ENCODE results near the gene FAM200C. TPM values are rescaled to one million over a fixed set of nuclear protein-coding genes. Genes with fewer than 3 reads are reported as not detected.
"Not testable (repeated sequence)": the region's sequence is repeated elsewhere in the genome, so short reads cannot be mapped to it uniquely, and the experiment has no call there.

FAM200C gene
- total RNA-seq, 1 experiment from 2014 or later: 5.4 TPM

DNA sequence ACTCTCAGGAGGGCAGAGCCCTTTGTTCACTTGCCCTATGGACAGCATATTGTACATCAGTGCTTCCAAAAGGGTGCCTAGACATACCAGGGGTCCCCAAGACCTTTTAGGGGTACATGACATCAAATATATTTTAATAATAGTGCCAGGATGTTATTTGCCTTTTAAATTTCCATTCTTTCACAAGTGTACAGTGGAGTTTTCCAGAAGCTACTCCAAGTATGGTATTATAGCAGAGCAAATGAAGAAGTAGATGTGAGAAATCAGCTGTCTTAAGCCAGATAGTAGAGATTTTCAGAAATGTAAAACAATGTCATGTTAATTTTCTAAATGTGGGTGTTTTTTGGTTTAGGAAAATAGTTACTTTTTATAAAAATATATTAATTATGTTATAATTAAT lies 37.4 kb upstream of the FAM200C start:
- H3K36me3 Mint-ChIP-seq: no peaks in the 10 kb centered on the region
- peaks cover 7% of the 10 kb centered on the region; the same call in 1 of the 2 replicates for H3K4me1 Mint-ChIP-seq
- ATAC-seq (no peak), DNase-seq (ENCODE audit: low spot score) (no peak)
- no peaks in the 10 kb centered on the region for H3K9me3 Mint-ChIP-seq
- CTCF ChIA-PET: interaction anchor here (2.4 to 2.6 kb wide), 2 partner anchors 8 to 351 kb away, joined by 14 to 16 read pairs; no protein-coding TSS in a partner anchor
- no peak overlapping the region for H3K4me3 Mint-ChIP-seq
- H3K27ac Mint-ChIP-seq: no peak overlapping the region
- no peak for TF ChIP-seq ZNF396 (CRISPR knock-in tag; IDR thresholded peaks at IDR 0.05; ENCODE audit: borderline replicate concordance)
- POLR2A ChIA-PET: no interaction called here
- no peaks in the 10 kb centered on the region for H3K27me3 Mint-ChIP-seq (ENCODE audit: low read depth)

DNA sequence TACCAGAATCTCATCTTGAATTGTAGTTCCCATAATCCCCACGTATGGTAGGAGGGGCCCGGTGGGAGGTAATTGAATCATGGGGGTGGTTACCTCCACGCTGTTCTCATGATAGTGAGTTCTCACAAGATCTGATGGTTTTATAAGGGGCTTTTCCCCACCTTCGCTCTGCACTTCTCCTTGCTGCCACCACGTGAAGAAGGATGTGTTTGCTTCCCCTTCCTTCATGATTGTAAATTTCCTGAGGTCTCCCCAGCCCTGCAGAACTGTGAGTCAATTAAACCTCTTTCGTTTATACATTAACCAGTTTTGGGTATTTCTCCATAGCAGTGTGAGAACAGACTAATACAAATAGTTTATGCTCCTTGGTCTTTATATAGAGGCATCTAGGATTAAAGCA lies 36.8 kb upstream of the FAM200C start:
- POLR2A ChIA-PET; CTCF ChIA-PET; H3K9me3 Mint-ChIP-seq; H3K36me3 Mint-ChIP-seq; H3K27me3 Mint-ChIP-seq (ENCODE audit: low read depth); H3K4me3 Mint-ChIP-seq; ATAC-seq; H3K4me1 Mint-ChIP-seq; DNase-seq (ENCODE audit: low spot score); H3K27ac Mint-ChIP-seq: not testable (repeated sequence)

- Mint-ChIP-seq H3K27ac (no peak overlapping the region), H3K4me1 (peaks cover 7% of the 10 kb centered on the region; the same call in 1 of the 2 replicates), H3K4me3 (no peak overlapping the region), H3K9me3 (no peaks in the 10 kb centered on the region), H3K36me3 (no peaks in the 10 kb centered on the region), H3K27me3 (ENCODE audit: low read depth) (no peaks in the 10 kb centered on the region)
- DNase-seq (ENCODE audit: low spot score): no peak
- ChIA-PET CTCF (no interaction called here), POLR2A (interaction anchor here (0.5 kb wide), 1 partner anchor 56 kb away, joined by 7 read pairs; no protein-coding TSS in a partner anchor)
- TF ChIP-seq IRF2 (CRISPR knock-in tag; IDR thresholded peaks at IDR 0.05; ENCODE audit: borderline replicate concordance, low read depth) (no peak), CBFB (CRISPR knock-in tag; IDR thresholded peaks at IDR 0.05; ENCODE audit: low read depth) (no peak), ETV6 (CRISPR knock-in tag; IDR thresholded peaks at IDR 0.05) (no peak), FOXJ3 (CRISPR knock-in tag; IDR thresholded peaks at IDR 0.05; ENCODE audit: borderline replicate concordance) (no peak), NR1H2 (CRISPR knock-in tag; IDR thresholded peaks at IDR 0.05) (no peak), ATF1 (CRISPR knock-in tag; IDR thresholded peaks at IDR 0.05) (no peak), GABPB1 (CRISPR knock-in tag; IDR thresholded peaks at IDR 0.05) (no peak), CDX4 (CRISPR knock-in tag; IDR thresholded peaks at IDR 0.05; ENCODE audit: borderline replicate concordance) (no peak), TEAD1 (CRISPR knock-in tag; IDR thresholded peaks at IDR 0.05) (no peak), E2F4 (CRISPR knock-in tag; IDR thresholded peaks at IDR 0.05; ENCODE audit: borderline replicate concordance, low read depth) (no peak), KAT7 (CRISPR knock-in tag; IDR thresholded peaks at IDR 0.05; ENCODE audit: borderline replicate concordance) (no peak), AR (CRISPR knock-in tag; IDR thresholded peaks at IDR 0.05) (no peak)
- TF ChIP-seq, protein P1, sequence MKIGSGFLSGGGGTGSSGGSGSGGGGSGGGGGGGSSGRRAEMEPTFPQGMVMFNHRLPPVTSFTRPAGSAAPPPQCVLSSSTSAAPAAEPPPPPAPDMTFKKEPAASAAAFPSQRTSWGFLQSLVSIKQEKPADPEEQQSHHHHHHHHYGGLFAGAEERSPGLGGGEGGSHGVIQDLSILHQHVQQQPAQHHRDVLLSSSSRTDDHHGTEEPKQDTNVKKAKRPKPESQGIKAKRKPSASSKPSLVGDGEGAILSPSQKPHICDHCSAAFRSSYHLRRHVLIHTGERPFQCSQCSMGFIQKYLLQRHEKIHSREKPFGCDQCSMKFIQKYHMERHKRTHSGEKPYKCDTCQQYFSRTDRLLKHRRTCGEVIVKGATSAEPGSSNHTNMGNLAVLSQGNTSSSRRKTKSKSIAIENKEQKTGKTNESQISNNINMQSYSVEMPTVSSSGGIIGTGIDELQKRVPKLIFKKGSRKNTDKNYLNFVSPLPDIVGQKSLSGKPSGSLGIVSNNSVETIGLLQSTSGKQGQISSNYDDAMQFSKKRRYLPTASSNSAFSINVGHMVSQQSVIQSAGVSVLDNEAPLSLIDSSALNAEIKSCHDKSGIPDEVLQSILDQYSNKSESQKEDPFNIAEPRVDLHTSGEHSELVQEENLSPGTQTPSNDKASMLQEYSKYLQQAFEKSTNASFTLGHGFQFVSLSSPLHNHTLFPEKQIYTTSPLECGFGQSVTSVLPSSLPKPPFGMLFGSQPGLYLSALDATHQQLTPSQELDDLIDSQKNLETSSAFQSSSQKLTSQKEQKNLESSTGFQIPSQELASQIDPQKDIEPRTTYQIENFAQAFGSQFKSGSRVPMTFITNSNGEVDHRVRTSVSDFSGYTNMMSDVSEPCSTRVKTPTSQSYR (CRISPR knock-in tag; IDR thresholded peaks at IDR 0.05): no peak
- TF ChIP-seq, protein P2, sequence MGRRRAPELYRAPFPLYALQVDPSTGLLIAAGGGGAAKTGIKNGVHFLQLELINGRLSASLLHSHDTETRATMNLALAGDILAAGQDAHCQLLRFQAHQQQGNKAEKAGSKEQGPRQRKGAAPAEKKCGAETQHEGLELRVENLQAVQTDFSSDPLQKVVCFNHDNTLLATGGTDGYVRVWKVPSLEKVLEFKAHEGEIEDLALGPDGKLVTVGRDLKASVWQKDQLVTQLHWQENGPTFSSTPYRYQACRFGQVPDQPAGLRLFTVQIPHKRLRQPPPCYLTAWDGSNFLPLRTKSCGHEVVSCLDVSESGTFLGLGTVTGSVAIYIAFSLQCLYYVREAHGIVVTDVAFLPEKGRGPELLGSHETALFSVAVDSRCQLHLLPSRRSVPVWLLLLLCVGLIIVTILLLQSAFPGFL (CRISPR knock-in tag; IDR thresholded peaks at IDR 0.05; ENCODE audit: borderline replicate concordance): no peak
- TF ChIP-seq, protein P3, sequence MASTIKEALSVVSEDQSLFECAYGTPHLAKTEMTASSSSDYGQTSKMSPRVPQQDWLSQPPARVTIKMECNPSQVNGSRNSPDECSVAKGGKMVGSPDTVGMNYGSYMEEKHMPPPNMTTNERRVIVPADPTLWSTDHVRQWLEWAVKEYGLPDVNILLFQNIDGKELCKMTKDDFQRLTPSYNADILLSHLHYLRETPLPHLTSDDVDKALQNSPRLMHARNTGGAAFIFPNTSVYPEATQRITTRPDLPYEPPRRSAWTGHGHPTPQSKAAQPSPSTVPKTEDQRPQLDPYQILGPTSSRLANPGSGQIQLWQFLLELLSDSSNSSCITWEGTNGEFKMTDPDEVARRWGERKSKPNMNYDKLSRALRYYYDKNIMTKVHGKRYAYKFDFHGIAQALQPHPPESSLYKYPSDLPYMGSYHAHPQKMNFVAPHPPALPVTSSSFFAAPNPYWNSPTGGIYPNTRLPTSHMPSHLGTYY (CRISPR knock-in tag; IDR thresholded peaks at IDR 0.05): no peak
- TF ChIP-seq, protein P4, sequence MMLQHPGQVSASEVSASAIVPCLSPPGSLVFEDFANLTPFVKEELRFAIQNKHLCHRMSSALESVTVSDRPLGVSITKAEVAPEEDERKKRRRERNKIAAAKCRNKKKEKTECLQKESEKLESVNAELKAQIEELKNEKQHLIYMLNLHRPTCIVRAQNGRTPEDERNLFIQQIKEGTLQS (CRISPR knock-in tag; conservative IDR thresholded peaks at IDR 0.05): no peak
- TF ChIP-seq, protein P5, sequence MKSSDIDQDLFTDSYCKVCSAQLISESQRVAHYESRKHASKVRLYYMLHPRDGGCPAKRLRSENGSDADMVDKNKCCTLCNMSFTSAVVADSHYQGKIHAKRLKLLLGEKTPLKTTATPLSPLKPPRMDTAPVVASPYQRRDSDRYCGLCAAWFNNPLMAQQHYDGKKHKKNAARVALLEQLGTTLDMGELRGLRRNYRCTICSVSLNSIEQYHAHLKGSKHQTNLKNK (CRISPR knock-in tag; IDR thresholded peaks at IDR 0.05): no peak
- TF ChIP-seq, protein P6, sequence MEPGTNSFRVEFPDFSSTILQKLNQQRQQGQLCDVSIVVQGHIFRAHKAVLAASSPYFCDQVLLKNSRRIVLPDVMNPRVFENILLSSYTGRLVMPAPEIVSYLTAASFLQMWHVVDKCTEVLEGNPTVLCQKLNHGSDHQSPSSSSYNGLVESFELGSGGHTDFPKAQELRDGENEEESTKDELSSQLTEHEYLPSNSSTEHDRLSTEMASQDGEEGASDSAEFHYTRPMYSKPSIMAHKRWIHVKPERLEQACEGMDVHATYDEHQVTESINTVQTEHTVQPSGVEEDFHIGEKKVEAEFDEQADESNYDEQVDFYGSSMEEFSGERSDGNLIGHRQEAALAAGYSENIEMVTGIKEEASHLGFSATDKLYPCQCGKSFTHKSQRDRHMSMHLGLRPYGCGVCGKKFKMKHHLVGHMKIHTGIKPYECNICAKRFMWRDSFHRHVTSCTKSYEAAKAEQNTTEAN (CRISPR knock-in tag; IDR thresholded peaks at IDR 0.05): no peak
- ATAC-seq: no peak
These were observed 36.2 kb upstream of the FAM200C start for GRCh38 chr5:160436017-160436416.
